IPS-20b (cell line): ENCODE data around the gene STX17.

Experiments
- H3K27ac ChIP-seq: one replicate; pipeline ENCODE4 v1.5.1; 2013; ENCODE audit warnings: low read length
- H3K27me3 ChIP-seq: 2 replicates; pipeline ENCODE4 v1.6.1; 2013; ENCODE audit warnings: mild to moderate bottlenecking, low read length, inconsistent platforms; ENCODE audit not compliant: insufficient read depth
- H3K36me3 ChIP-seq: 2 replicates; pipeline ENCODE4 v1.6.1; 2013; ENCODE audit warnings: low read depth, mild to moderate bottlenecking, inconsistent platforms, low read length, moderate library complexity; ENCODE audit not compliant: insufficient read depth
- H3K4me1 ChIP-seq: 2 replicates; pipeline ENCODE4 v1.6.1; 2013; ENCODE audit warnings: mild to moderate bottlenecking, control low read depth, inconsistent platforms, low read length, moderate library complexity; ENCODE audit not compliant: insufficient read depth
- H3K4me3 ChIP-seq: 2 replicates; pipeline ENCODE4 v1.5.1; 2013; ENCODE audit warnings: mild to moderate bottlenecking, low read length, inconsistent platforms
- H3K9ac ChIP-seq: 2 replicates; pipeline ENCODE4 v1.6.1; 2013; ENCODE audit warnings: low read depth, mild to moderate bottlenecking, inconsistent platforms, low read length, moderate library complexity
- H3K9me3 ChIP-seq: 2 replicates; pipeline ENCODE4 v1.6.1; 2013; ENCODE audit warnings: mild to moderate bottlenecking, low read depth, low read length, inconsistent platforms; ENCODE audit not compliant: insufficient read depth

STX17 gene

DNA sequence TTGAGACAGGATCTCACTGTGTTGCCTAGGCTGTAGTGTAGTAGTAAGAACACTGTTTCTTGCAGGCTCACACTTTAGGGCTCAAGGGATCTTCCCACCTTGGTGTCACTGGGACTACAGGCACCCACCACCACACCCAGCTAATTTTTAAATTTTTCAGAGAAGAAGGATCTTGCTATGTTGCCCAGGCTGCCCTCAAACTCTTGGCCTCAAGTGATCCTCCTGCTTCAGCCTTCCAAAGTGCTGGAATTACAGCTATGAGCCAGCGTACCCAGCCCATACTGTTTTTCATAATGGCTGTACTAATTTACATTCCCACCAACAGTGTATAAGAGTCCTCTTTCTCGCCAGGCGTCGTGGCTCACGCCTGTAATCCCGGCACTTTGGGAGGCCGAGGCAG lies 5.1 kb downstream of the STX17 start:
- H3K36me3 ChIP-seq, result no peaks in the 10 kb centered on the region
- H3K9ac ChIP-seq, result no peak overlapping the region
- no peaks in the 10 kb centered on the region for H3K27me3 ChIP-seq
- no peaks in the 10 kb centered on the region for H3K9me3 ChIP-seq
- no peak overlapping the region for H3K4me3 ChIP-seq
- H3K4me1 ChIP-seq, result no peaks in the 10 kb centered on the region; the same call in 1 of the 2 replicates
- H3K27ac ChIP-seq, result no peak overlapping the region

DNA sequence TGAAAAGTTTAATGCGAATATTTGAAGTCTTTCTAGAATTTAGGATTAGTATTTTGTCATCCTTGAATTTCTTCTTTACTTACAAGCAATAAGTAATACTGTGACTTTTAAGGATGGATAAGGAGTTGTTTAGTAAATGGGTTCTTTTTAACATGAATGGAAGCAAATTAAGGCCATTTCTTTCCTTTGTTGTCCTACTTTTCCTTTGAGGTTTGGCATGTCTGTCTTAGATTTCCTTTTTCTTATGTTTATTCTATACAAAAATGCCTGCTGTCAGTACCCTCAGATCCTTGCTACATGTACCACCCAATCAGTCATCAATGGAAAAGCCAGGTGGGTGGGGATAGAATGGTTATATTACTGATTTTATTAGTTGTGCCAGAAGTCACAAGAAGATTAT lies 10.2 kb downstream of the STX17 start:
- Histone ChIP-seq H3K9me3 (no peaks in the 10 kb centered on the region), H3K27me3 (no peaks in the 10 kb centered on the region), H3K9ac (no peak overlapping the region), H3K4me1 (peaks cover 12% of the 10 kb centered on the region; the same call in 1 of the 2 replicates), H3K27ac (no peak overlapping the region), H3K4me3 (no peak overlapping the region), H3K36me3 (0 out of 2 replicates have a peak, but pooled peaks cover 8% of the 10 kb centered on the region)

DNA sequence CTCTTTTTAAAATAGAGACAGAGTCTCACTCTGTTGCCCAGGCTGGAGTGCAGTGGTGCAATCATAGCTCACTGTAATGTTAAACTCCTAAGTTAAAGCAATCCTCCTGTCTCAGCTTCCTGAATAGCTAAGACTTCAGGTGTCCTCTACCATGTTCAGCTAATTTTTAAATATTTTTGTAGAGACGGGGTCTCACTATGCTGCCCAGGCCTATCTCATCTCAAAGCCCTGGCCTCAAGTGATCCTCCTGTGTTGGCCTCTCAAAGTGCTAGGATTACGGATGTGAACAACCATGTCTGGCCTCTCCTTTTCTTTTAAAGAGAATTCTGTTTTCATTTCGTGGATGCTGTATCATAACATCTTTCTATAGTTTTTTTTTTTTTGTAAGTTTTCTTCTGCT lies 11.7 kb downstream of the STX17 start:
- H3K27me3 ChIP-seq, result no peaks in the 10 kb centered on the region
- peaks cover 19% of the 10 kb centered on the region for H3K36me3 ChIP-seq
- H3K4me1 ChIP-seq, result peaks cover 12% of the 10 kb centered on the region; the same call in 1 of the 2 replicates
- H3K4me3 ChIP-seq, result no peak overlapping the region
- H3K27ac ChIP-seq, result no peak overlapping the region
- no peak overlapping the region for H3K9ac ChIP-seq
- no peaks in the 10 kb centered on the region for H3K9me3 ChIP-seq

DNA sequence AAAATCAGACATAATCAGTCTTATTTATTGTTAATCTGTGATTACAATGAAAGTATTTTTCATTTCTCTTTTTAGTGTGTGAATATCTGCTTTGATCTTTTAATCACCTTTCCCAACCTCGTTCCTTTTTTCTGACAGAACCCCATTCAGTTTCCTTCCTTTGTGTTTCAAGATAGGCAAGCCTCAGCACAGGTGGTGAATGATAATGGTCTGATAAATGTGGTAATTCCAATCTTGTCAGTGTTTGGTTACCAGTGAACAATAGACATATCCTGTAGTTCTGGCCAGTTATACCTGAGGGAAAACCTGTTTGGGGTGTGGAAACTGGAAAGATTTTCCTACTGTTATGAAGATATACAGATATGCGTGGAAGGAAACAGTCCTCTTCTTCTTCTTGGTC lies 13.5 kb downstream of the STX17 start:
- Histone ChIP-seq H3K27me3 (no peaks in the 10 kb centered on the region), H3K36me3 (peaks cover 25% of the 10 kb centered on the region), H3K27ac (no peak overlapping the region), H3K9me3 (no peaks in the 10 kb centered on the region), H3K4me1 (peaks cover 12% of the 10 kb centered on the region; the same call in 1 of the 2 replicates), H3K4me3 (no peak overlapping the region), H3K9ac (no peak overlapping the region)

DNA sequence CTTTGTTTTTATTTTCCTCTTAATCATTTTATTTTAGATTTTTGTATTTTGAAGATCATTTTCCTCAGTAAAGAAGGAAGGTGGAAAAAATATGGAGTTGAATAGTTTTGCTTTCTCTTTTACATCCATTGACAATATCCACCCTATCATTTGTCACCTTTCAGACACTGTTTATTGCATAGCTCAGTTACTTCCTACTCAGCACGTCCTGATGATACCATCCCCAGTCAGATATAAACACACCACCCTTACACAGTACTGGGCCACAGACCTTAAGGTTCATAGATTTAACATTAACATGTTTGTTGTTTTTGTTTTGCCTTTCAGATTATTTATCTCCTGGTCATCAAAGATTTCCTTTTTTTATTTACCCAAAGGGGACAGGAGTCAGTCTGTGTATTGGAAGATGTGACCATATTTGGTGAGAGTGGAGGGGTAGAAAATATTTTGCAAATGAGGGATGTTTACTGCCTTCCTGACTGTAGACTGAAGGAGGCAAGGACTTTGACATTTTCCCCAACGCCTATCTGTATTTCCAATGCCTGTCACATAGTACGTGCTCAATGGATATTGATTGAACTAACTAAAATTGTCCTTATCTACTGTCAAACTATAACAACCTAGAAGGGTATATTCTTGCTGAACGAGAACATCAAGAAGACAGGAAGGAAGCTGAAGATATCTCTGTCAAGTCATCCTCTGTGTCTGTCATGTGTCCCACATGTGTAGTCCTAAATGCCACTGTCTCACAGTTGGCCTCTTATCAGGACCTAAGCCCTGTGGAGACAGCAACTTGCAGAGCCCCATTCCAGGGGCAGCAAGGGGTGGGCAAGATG lies 15.6 kb downstream of the STX17 start:
- Histone ChIP-seq H3K9me3 (peaks cover 3% of the 10 kb centered on the region; the same call in 1 of the 2 replicates), H3K4me1 (peaks cover 12% of the 10 kb centered on the region; the same call in 1 of the 2 replicates), H3K27me3 (no peaks in the 10 kb centered on the region), H3K36me3 (peaks cover 25% of the 10 kb centered on the region), H3K4me3 (no peak overlapping the region), H3K9ac (no peak overlapping the region), H3K27ac (no peak overlapping the region)

DNA sequence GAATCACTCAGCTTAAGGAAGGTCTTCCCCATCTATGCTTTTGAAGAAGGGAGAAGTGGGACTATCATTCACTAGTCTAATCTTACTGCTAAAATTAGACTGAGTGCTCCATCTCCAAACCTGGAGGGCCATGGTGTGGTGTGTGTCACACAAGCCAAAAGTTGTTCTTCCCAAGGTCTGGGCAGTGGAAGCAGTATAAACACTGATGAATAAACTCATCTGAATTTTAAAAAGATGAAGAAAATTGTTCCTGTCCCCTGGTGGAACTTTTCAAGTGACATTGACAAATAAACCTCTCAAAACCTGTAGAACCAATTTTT lies 16.2 kb downstream of the STX17 start:
- Histone ChIP-seq H3K27me3 (no peaks in the 10 kb centered on the region), H3K36me3 (peaks cover 22% of the 10 kb centered on the region), H3K4me3 (no peak overlapping the region), H3K4me1 (peaks cover 12% of the 10 kb centered on the region; the same call in 1 of the 2 replicates), H3K9me3 (peaks cover 3% of the 10 kb centered on the region; the same call in 1 of the 2 replicates), H3K27ac (no peak overlapping the region), H3K9ac (no peak overlapping the region)

DNA sequence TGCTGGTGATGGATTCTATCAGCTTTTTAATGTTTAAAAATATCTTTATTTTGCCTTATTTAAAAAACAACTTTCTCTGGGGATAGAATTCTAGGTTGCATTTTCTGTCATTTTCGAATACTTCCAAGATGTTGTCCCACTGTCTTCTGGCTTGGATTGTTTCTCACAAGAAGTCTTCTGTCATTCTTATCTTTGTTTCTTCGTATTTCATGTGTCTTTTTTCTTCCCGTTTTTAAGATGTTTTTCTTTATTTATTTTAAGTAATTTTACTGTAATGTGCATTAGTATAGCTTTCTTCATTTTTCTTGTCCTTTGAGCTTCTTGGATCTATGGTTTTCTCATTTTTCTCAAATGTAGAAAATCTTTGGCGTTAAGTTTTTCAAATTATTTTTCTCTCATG lies 19.1 kb downstream of the STX17 start:
- Histone ChIP-seq H3K9ac (no peak overlapping the region), H3K9me3 (peaks cover 3% of the 10 kb centered on the region; the same call in 1 of the 2 replicates), H3K4me3 (no peak overlapping the region), H3K27ac (no peak overlapping the region), H3K27me3 (no peaks in the 10 kb centered on the region), H3K4me1 (peaks cover 8% of the 10 kb centered on the region; the same call in 1 of the 2 replicates), H3K36me3 (peaks cover 17% of the 10 kb centered on the region)

DNA sequence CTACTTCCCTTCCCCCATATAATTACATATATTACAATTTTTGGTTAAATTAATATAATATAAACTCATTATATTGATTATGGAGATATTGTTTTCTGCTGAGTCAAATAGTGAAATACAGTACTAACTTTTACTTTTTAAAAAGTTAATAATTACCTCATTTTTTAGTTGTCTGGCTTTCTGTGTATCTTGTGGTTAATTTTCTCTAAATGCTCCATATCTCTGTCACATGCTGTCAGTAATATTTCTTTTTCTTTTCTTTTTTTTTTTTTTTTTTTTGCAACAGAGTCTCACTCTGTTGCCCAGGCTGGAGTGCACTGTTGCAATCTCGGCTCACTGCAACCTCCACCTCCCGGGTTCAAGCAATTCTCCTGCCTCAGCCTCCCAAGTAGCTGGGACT lies 23.2 kb downstream of the STX17 start:
- Histone ChIP-seq H3K36me3 (no peaks in the 10 kb centered on the region), H3K4me3 (no peak overlapping the region), H3K27me3 (no peaks in the 10 kb centered on the region), H3K9ac (no peak overlapping the region), H3K9me3 (peaks cover 3% of the 10 kb centered on the region; the same call in 1 of the 2 replicates), H3K4me1 (no peaks in the 10 kb centered on the region), H3K27ac (no peak overlapping the region)

DNA sequence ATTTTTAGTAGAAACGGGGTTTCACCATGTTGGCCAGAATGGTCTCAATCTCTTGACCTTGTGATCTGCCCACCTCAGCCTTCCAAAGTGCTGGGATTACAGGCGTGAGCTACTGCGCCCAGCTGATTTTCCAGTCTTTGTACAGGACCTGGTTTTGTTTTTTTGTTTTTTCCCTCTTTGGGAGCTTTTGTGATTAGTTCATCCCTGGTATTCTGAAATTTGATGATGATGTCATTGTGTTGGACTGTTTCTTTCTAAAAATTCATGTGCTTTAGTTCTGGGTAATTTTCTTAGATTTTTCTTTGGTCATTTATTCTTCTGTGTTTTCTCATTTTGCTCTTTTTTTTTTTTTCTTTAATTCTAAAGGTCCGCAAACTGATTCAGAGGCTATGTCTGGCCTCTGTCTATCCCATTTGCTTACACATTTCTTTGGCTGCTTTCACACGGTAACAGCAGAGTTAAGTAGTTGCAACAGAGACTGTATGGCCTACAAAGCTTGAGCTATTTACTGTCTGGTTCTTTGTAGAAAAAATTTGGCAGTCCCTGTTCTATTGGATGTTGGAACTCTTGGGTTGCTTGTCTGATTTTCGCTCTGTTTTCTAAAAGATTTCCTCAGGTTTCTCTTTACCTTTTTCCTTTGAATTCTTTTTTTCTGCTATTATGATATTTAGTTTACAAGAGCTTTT lies 24.8 kb downstream of the STX17 start:
- no peak overlapping the region for H3K27ac ChIP-seq
- H3K9me3 ChIP-seq, result peaks cover under 1% of the 10 kb centered on the region; the same call in 1 of the 2 replicates
- no peak overlapping the region for H3K4me3 ChIP-seq
- H3K36me3 ChIP-seq, result no peaks in the 10 kb centered on the region
- no peak overlapping the region for H3K9ac ChIP-seq
- H3K4me1 ChIP-seq, result no peaks in the 10 kb centered on the region
- no peaks in the 10 kb centered on the region for H3K27me3 ChIP-seq

DNA sequence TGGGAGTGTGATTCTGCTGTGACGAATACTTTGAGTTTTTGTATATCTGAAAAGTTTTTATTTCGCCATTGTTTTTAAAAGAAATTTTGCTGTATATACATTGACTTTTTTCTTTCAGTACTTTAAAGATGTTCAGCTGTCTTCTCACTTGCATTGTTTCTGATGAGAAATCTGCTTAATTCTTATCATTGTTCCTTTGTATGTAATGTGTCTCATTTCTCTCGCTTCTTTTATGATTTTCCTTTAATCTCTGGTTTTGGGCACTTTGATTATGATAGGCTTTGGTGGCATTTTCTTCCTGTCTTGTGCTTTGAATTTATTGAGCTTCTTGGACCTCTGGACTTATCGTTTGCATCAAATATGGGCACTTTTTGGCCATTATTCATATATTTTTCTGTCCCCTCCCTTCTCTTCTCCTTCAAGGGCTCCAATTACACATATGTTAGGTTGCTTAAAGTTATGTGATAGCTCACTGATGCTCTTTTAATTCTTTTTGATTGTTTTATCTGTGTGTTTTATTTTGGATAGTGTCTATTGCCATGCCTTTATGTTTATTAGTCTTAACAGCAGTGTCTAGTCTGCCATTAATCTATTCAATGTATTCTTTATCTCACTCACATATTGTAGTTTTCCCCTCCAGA lies 30.6 kb downstream of the STX17 start:
- Histone ChIP-seq H3K9me3 (no peaks in the 10 kb centered on the region; the same call in 1 of the 2 replicates), H3K27ac (no peak overlapping the region), H3K4me3 (no peak overlapping the region), H3K9ac (no peak overlapping the region), H3K36me3 (no peaks in the 10 kb centered on the region), H3K4me1 (no peaks in the 10 kb centered on the region), H3K27me3 (no peaks in the 10 kb centered on the region)

DNA sequence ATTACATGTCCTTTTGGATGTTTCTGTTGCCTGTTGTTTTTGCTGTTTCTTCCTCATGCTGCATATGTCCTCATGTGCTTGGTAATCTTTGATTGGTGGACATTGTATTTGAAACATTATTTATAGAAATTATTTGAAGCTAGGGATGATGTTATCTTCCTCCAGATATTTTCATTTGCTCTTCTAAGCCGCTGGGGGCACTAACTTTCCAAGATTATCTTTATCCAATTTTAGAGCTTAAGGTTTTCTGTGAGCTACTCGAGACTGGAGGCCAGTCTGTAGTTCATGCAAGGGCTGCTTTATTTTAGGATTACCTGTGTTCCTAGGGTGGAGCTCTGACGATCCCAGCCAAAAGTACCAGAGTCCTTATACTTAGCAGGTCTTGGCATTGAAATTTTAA lies 40.9 kb downstream of the STX17 start:
- H3K27me3 ChIP-seq, result no peaks in the 10 kb centered on the region
- no peaks in the 10 kb centered on the region for H3K36me3 ChIP-seq
- H3K9me3 ChIP-seq, result no peaks in the 10 kb centered on the region
- no peak overlapping the region for H3K4me3 ChIP-seq
- H3K9ac ChIP-seq, result no peak overlapping the region
- H3K4me1 ChIP-seq, result no peaks in the 10 kb centered on the region
- no peak overlapping the region for H3K27ac ChIP-seq
